Measurements from ENCODE around the gene BIN1. TPM values are rescaled to one million over a fixed set of nuclear protein-coding genes. Genes with fewer than 3 reads are reported as not detected.
A peak's percentile ranks its signal among the peaks of the same experiment; 100 is the strongest.

BIN1 gene
- total RNA-seq, 1 experiment from 2014 or later, result 58.9 TPM

DNA sequence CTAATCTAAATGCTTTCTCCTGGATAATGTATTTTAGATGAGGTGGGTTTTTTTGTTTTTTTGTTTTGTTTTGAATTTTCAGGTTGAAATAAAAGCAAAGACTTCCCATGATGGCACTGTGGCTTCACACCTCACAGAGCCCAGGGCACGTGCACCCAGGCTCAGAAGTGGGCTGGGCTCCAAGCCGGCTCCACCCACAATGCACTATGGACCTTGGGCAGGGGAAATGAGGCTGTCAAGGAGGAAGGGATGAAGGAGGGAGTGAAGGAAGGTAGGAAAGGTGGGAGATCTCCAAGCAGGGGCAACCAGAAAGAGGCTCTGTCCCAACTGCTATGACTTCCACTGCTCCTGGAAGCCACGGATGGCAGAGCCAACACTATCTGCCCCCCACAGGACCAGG, 60.4 kb downstream of the BIN1 start:
- H3K9me3 ChIP-seq (ENCODE audit: low read length), result no peaks in the 10 kb centered on the region
- no peaks in the 10 kb centered on the region for H3K79me2 ChIP-seq (ENCODE audit: low read length)
- no peaks in the 10 kb centered on the region for H3K4me1 ChIP-seq (ENCODE audit: insufficient read depth, low read length)
- no peaks in the 10 kb centered on the region for H3K36me3 ChIP-seq (ENCODE audit: low read depth, low read length)
- intact Hi-C loops (cut with micrococcal nuclease), result no loop called here
- no peaks in the 10 kb centered on the region for H3K9me2 ChIP-seq (replicated peaks; ENCODE audit: low read length)
- no peak for TF ChIP-seq EZH2phosphoT487 (IDR thresholded peaks at IDR 0.05; ENCODE audit: borderline replicate concordance, low read length)
- TF ChIP-seq, protein P1, sequence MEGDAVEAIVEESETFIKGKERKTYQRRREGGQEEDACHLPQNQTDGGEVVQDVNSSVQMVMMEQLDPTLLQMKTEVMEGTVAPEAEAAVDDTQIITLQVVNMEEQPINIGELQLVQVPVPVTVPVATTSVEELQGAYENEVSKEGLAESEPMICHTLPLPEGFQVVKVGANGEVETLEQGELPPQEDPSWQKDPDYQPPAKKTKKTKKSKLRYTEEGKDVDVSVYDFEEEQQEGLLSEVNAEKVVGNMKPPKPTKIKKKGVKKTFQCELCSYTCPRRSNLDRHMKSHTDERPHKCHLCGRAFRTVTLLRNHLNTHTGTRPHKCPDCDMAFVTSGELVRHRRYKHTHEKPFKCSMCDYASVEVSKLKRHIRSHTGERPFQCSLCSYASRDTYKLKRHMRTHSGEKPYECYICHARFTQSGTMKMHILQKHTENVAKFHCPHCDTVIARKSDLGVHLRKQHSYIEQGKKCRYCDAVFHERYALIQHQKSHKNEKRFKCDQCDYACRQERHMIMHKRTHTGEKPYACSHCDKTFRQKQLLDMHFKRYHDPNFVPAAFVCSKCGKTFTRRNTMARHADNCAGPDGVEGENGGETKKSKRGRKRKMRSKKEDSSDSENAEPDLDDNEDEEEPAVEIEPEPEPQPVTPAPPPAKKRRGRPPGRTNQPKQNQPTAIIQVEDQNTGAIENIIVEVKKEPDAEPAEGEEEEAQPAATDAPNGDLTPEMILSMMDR (conservative IDR thresholded peaks at IDR 0.05; ENCODE audit: low read depth, low read length), result no peak
- no peak for TF ChIP-seq EZH2 (IDR thresholded peaks at IDR 0.05; ENCODE audit: low read length, unreplicated experiment)
- no peak overlapping the region for H3K9ac ChIP-seq (ENCODE audit: low read length)
- H3K27ac ChIP-seq (ENCODE audit: low read length), result no peak overlapping the region
- TSS peak; percentile 12 for BruUV-seq (replicated peaks)
- no peaks in the 10 kb centered on the region for H3F3A ChIP-seq (ENCODE audit: low read length, unreplicated experiment)
- CTCF ChIA-PET, result no interaction called here
- DNase-seq (no peak), ATAC-seq (no peak)
- H4K20me1 ChIP-seq (ENCODE audit: low read length), result no peaks in the 10 kb centered on the region
- H3K4me3 ChIP-seq (ENCODE audit: low read length), result no peak overlapping the region
- H3K27me3 ChIP-seq (ENCODE audit: low read length), result no peaks in the 10 kb centered on the region
- POLR2A ChIA-PET (ENCODE audit: unreplicated experiment), result no interaction called here
- no peak overlapping the region for H2AFZ ChIP-seq (ENCODE audit: low read length)
- no peak overlapping the region for H3K4me2 ChIP-seq (ENCODE audit: low read length)

DNA sequence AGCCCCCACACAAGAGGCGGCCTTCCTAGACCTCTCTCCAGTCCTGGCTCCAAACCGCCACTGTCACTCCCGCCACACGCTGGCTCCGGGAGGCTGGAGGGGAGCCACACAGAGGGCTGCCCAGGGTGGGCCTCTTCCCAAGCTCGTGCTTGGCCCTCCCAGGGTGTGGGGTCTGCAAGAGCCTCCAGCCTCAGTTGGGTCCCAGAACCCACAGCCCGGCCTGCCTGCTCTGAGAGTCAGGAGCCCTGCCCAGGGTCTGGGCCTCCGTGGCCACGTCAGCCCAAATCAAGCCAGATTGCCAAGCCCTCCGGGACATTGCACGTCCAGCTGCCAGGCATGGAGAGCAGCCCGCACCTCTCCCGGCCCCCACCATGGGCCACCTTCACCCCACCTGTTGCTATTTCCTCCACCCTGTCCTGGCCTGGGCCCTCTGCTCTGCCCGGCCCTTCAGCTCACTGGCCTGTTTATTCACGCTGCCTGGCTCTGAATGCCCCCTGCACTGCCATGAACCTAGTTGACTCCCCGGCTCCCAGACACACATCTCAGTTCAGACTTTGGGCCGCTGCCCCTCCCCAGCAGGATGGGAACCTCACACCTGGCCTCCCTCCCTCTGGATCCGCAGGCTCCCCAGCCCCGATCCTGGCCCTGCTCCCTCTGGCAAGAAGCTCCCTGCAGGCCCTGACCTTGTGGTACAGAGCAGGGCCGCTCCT, 61.0 kb downstream of the BIN1 start:
- Histone ChIP-seq H4K20me1 (ENCODE audit: low read length) (no peaks in the 10 kb centered on the region), H3K9ac (ENCODE audit: low read length) (no peak overlapping the region), H3K9me3 (ENCODE audit: low read length) (no peaks in the 10 kb centered on the region), H3K9me2 (replicated peaks; ENCODE audit: low read length) (no peaks in the 10 kb centered on the region), H3K36me3 (ENCODE audit: low read depth, low read length) (no peaks in the 10 kb centered on the region), H3K4me2 (ENCODE audit: low read length) (no peak overlapping the region), H3K79me2 (ENCODE audit: low read length) (no peaks in the 10 kb centered on the region), H3K27ac (ENCODE audit: low read length) (no peak overlapping the region), H3K4me3 (ENCODE audit: low read length) (no peak overlapping the region), H3F3A (ENCODE audit: low read length, unreplicated experiment) (no peaks in the 10 kb centered on the region), H3K4me1 (ENCODE audit: insufficient read depth, low read length) (no peaks in the 10 kb centered on the region), H2AFZ (ENCODE audit: low read length) (no peak overlapping the region), H3K27me3 (ENCODE audit: low read length) (no peaks in the 10 kb centered on the region)
- ATAC-seq (no peak), DNase-seq (no peak)
- no TSS peak for BruUV-seq (replicated peaks)
- no peak for TF ChIP-seq EZH2 (IDR thresholded peaks at IDR 0.05; ENCODE audit: low read length, unreplicated experiment)
- CTCF ChIA-PET, result no interaction called here
- intact Hi-C loops (cut with micrococcal nuclease), result no loop called here
- POLR2A ChIA-PET (ENCODE audit: unreplicated experiment), result no interaction called here

DNA sequence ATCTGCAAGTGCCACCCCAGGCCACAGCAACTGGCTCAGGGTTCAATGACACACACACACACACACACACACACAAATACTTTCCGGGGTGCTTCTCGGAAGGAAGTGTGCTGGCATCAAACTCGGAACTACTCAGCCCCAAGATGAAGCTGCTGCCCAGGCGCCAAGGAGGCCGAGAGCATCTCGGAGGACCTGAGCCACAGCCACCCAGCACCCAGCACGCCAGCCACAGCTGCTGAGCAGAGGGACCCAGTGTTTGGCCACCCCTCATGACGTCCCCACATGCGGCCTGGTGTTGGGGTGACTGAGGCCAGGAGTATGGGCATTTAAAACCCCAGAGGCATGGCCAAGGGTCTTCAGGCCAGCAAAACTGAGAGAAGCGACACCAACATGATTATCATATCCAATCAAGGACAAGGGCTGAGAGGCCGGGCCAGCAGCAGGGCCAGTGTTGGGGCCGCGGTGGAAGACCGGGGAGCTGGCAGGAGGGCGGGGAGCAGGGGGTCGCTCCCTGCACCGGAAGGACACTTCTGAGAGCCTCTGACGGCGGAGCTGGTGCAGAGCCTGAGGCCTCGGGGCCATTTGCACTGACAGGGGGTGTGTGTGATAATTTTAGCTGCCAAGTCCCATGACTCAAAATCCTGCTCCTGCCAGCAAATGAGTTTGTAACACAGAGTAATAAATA, 61.8 kb downstream of the BIN1 start:
- TF ChIP-seq, protein P1 (conservative IDR thresholded peaks at IDR 0.05; ENCODE audit: low read depth, low read length), result no peak
- TF ChIP-seq EZH2phosphoT487 (IDR thresholded peaks at IDR 0.05; ENCODE audit: borderline replicate concordance, low read length) (no peak), EZH2 (IDR thresholded peaks at IDR 0.05; ENCODE audit: low read length, unreplicated experiment) (no peak)
- Histone ChIP-seq H3K9me2 (replicated peaks; ENCODE audit: low read length) (no peaks in the 10 kb centered on the region), H3K27ac (ENCODE audit: low read length) (no peak overlapping the region), H3K4me2 (ENCODE audit: low read length) (no peak overlapping the region), H2AFZ (ENCODE audit: low read length) (no peak overlapping the region), H3F3A (ENCODE audit: low read length, unreplicated experiment) (no peaks in the 10 kb centered on the region), H3K27me3 (ENCODE audit: low read length) (no peaks in the 10 kb centered on the region), H3K4me1 (ENCODE audit: insufficient read depth, low read length) (no peaks in the 10 kb centered on the region), H3K9me3 (ENCODE audit: low read length) (no peaks in the 10 kb centered on the region), H3K4me3 (ENCODE audit: low read length) (no peak overlapping the region), H4K20me1 (ENCODE audit: low read length) (no peaks in the 10 kb centered on the region), H3K9ac (ENCODE audit: low read length) (no peak overlapping the region), H3K79me2 (ENCODE audit: low read length) (no peaks in the 10 kb centered on the region), H3K36me3 (ENCODE audit: low read depth, low read length) (no peaks in the 10 kb centered on the region)
- ATAC-seq (no peak), DNase-seq (no peak)
- ChIA-PET CTCF (no interaction called here), POLR2A (ENCODE audit: unreplicated experiment) (no interaction called here)
- BruUV-seq (replicated peaks), result no TSS peak
- intact Hi-C loops (cut with micrococcal nuclease), result no loop called here
